K562 (cell line): Measurements from ENCODE around the gene RCBTB1.

Experiments
- BRCA1 ChIP-seq, 2 experiments: fragments of 450-650 bp in 1 of 2; sonication (generic) in 1 of 2; formaldehyde crosslinking in 1 of 2; IDR thresholded peaks; 2 replicates each; pipeline versions ENCODE4 v1.5.0 to v1.6.1; 2017 to 2020; ENCODE audit warnings: mild to moderate bottlenecking in 1 of 2, missing genetic modification reagents in 1 of 2
- CBX3 ChIP-seq, 2 experiments: IDR thresholded peaks; 1 replicate in 1 of 2; 2 replicates in 1 of 2; pipeline ENCODE4 v1.6.1; 2012; ENCODE audit warnings: inconsistent platforms in 2 of 2, low read length in 2 of 2, borderline replicate concordance in 1 of 2, control low read depth in 1 of 2
- CTCF ChIP-seq, 3 experiments: IDR thresholded peaks in 2 of 3; conservative IDR thresholded peaks in 1 of 3; 2 replicates each; pipeline ENCODE4 v1.5.1; 2011 to 2012; ENCODE audit warnings: low read length in 3 of 3, mild to moderate bottlenecking in 3 of 3, control low read depth in 2 of 3, improper control_type of control experiment in 1 of 3, inconsistent platforms in 1 of 3, low read depth in 1 of 3, mixed read lengths in 1 of 3, moderate library complexity in 1 of 3; ENCODE audit not compliant: insufficient read depth in 2 of 3
- ELK1 ChIP-seq: sonication (generic); formaldehyde crosslinking; IDR thresholded peaks from 2 replicates; pipeline ENCODE4 v1.8.1; 2022; ENCODE audit warnings: missing genetic modification reagents
- GABPA ChIP-seq: fragments of 200-800 bp; sonication (Bioruptor generic); conservative IDR thresholded peaks from 2 replicates; pipeline ENCODE4 v1.6.1; 2016; ENCODE audit warnings: low read depth, missing genetic modification characterization, missing compliant biosample characterization
- PATZ1 ChIP-seq: fragments of 250-450 bp; sonication (Bioruptor Pico); IDR thresholded peaks from 2 replicates; pipeline ENCODE4 v1.5.0; 2020; ENCODE audit warnings: mild to moderate bottlenecking, borderline replicate concordance
- TBP ChIP-seq: optimal IDR thresholded peaks from 2 replicates; pipeline ENCODE3; 2011; ENCODE audit warnings: low read depth, low read length, improper control_type of control experiment

- TF ChIP-seq CTCF (IDR thresholded peaks at IDR 0.05 in 2 of 3, conservative IDR thresholded peaks at IDR 0.05 in 1 of 3; ENCODE audit: insufficient read depth in 2 of 3, low read depth in 1 of 3, low read length in 3 of 3) (no peak), PATZ1 (no peak), ELK1 (CRISPR knock-in tag) (no peak), BRCA1 (IDR thresholded peaks at IDR 0.05) (no peak), BRCA1 (CRISPR knock-in tag; IDR thresholded peaks at IDR 0.05) (no peak), CBX3 (IDR thresholded peaks at IDR 0.05; ENCODE audit: borderline replicate concordance in 1 of 2, low read length in 2 of 2) (no peak), TBP (peak; percentile 14), GABPA (tag) (no peak)
Observed at GRCh38 chr13:49585220-49586157, at the start of gene RCBTB1.
